Measurements from ENCODE around the gene MEIOSIN.

DNA sequence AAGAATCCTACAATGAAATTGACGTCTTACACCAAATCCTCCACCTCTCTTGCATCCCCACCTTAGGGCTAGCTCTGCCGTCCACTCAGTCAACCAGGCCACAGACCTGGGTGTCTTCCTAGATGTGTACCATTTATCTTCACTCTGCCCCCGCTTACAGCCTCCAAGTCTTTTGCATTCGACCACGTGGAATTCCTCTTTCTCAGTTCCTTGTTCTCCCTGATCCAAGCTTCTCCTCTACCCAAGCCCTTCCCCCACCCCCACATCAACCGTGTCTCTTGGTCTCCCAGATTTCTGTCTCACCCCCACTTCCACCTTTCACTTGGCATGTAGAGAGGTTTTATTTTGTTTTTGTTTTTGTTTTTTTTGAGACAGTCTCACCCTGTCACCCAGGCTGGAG, 60.6 kb downstream of the MEIOSIN start:
- TF ChIP-seq, protein P1, sequence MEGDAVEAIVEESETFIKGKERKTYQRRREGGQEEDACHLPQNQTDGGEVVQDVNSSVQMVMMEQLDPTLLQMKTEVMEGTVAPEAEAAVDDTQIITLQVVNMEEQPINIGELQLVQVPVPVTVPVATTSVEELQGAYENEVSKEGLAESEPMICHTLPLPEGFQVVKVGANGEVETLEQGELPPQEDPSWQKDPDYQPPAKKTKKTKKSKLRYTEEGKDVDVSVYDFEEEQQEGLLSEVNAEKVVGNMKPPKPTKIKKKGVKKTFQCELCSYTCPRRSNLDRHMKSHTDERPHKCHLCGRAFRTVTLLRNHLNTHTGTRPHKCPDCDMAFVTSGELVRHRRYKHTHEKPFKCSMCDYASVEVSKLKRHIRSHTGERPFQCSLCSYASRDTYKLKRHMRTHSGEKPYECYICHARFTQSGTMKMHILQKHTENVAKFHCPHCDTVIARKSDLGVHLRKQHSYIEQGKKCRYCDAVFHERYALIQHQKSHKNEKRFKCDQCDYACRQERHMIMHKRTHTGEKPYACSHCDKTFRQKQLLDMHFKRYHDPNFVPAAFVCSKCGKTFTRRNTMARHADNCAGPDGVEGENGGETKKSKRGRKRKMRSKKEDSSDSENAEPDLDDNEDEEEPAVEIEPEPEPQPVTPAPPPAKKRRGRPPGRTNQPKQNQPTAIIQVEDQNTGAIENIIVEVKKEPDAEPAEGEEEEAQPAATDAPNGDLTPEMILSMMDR (IDR thresholded peaks at IDR 0.05): no peak
- TF ChIP-seq POLR2AphosphoS5 (IDR thresholded peaks at IDR 0.05): no peak
- TF ChIP-seq POLR2A (IDR thresholded peaks at IDR 0.05): no peak
- TF ChIP-seq EP300 (IDR thresholded peaks at IDR 0.05): no peak

Measured in gastroesophageal sphincter (tissue), 3 donors.